GM18526 (cell line): ENCODE results near the gene CETP.

Experiments used
- POLR2A ChIP-seq: IDR thresholded peaks from 3 replicates; pipeline ENCODE4 v1.6.1; 2011; ENCODE audit not compliant: insufficient read length; ENCODE audit errors: extremely low read depth

Gene CETP

GRCh38 chr16:56945847-56946527 is 15.8 kb upstream of the CETP start:
- no peak for TF ChIP-seq POLR2A

DNA sequence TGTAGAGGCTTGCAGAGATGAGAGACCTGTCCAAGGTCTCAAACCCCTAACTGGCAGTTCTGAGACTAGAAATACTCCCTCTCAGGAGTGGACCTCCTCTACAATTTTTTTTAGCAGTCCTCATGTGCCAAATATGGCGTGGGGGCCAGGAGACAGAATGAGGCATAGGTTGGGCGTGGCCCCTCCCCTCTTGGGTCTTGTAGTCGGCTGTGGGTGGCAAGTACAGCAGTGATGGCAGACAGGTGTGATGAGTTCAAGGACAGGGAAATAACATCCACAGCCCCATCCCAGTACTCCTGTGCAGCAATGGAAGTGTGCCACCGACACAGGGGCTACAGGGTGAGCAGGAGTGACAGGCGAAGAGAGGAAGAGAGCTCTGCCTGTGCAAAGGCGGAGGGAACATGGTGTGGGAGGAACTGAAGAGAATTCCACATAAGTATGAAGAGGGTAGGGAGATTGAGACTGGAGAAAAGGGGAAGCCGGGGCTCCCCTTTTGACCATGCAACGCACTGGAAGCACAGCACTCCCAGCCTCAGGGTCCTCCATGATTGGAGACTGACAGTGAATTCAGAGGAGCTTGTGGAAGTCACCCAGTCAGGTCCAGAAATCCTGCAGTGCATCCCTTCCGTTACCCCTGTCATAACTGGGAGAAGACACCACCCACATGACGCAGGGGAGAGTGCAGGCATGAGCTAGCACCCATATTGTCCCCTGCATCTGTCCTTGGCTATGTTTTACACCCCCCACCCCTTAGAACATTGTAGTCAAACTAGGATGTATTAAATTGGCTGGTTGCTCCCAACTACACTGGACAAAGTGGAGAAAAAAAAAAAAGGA is 14.8 kb upstream of the CETP start:
- peak; percentile 41 for TF ChIP-seq POLR2A

GRCh38 chr16:56947604-56947995 is 14.2 kb upstream of the CETP start:
- no peak for TF ChIP-seq POLR2A

DNA sequence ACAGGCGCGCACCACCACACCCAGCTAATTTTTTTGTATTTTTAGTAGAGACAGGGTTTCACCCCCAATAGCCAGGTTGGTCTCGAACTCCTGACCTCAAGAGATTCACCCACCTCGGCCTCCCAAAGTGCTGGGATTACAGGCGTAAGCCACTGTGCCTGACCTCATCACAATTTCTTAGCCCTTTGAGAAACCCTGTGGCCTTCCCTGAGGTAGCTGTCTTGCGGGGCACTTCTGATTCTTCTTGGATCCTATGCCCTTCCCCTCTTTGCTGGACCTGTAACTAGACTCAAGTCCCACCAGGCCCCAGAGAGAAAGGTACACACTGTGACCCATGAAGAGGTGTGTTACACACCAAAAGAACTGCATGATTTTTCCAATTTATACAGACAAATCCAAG is 13.5 kb upstream of the CETP start:
- no peak for TF ChIP-seq POLR2A

DNA sequence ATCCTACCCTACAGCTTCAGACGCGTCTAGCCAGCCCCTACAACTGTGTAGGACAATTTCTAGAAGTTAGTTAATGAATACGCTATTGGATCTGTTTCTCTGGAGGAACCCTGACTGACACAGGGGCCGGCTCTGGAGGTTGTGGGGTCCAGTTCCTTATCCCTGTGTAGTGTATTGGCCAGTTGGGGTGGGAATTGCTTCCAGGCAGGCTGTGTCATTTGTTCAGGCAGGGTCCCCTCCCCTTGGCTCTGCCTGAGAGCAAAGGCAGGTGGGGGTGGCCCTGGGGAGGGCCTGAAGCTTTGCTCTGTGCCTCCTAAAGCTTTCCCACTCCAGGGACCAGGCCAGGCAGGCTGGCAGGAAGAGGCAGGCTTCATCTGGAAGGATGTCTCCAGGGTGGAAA is 11.7 kb upstream of the CETP start:
- TF ChIP-seq POLR2A, result no peak

DNA sequence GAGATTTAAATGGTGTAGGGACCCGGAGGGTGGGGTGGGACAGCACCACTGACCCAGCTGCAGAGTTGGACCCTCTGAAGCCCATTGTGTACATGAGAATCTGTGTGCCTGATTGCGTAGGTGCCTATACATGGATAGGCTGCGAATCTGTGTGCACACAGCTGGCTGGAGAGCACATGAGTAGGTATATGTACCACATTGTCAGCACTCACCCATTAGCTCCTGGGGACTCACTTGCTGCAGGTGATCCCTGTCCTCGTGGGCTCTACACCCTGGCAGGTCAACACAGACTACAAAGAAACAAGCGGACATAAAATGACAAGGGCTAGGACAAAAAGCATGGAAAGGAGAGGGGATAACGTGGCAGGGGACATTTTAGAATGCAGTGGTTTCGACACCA is 11.3 kb upstream of the CETP start:
- no peak for TF ChIP-seq POLR2A

DNA sequence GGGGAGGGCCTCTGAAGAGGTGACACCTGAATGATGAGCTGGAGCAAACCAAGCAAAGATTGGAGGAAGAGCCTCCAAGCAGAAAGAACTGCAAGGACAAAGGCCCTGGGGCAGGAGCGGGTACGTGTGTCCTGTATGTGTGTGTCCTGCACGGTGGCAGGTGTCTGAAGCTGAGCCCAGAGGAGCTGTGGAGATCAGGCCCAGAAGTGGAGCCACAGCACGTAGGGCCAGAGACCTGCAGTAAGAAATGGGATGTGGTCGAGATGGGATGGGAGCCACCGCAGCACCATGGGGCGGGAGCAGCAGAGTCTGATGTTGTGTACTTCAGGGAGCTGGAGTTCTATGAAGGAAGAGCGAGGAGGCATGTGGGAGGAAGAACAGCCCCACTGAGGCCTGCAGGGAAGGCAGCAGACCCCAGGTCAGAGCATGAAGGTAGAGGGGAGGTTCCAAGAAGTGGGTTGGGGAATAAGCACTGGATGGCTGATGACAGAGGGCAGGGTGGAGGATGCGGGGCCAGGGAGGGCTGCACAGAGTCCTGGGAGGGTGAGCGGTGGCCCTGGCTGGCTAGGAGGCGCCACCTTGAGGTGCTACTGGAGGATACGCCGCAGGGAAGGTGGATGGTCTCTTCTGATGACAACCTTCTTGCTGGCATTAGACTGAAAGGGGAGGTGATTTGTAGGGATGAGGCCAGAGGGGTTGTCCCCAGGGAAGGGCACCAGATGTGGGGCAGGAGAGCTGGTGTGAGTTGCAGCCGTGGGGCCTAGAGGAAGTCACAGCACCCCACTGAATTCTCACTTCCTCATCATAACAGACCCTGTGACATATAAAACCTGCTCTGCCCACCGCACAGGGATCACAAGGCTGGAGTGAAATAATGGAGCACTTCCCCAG is 10.6 kb upstream of the CETP start:
- no peak for TF ChIP-seq POLR2A

DNA sequence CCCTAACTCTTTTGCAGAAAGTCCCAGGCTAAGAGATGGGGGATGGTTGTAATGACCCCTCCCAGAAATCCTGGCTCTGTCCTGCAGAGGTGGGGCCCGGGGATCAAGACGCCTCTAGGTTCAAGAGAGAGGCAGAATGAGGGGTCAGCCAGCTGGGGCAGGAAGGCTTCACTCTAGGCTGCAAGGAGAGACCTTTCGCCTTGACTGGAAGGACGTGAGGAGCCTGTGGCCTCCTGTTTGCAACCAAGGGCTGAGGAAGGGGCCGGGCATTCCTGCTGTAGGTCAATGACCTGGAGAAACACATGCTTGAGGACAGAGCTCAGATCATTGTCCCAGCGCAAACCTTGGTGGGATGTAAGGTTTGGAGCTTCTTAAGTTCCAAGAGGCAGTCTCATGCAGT is 8.7 kb upstream of the CETP start:
- TF ChIP-seq POLR2A, result no peak

- TF ChIP-seq POLR2A, result no peak
Measured at GRCh38 chr16:56956076-56956475, 5.7 kb upstream of the CETP start.

DNA sequence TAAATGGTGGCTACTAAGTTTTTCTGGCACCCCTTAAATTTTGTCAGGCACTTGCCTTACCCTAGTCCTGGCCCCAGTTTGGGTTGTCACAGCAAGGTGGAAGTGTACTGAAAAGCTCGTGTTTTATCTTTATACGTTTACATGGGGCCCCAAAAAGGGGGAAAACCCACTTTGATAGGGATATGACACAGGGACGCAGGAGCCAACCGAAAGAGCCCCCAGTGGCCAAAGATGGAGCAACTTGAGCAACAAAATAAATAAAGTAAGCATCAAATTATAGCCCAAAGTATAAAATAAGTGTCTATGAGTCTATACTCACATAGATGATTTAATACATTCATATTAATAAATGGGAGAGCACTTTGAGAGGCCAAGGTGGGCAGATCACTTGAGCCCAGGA is 5.0 kb upstream of the CETP start:
- no peak for TF ChIP-seq POLR2A

- TF ChIP-seq POLR2A, result no peak
Measured at GRCh38 chr16:56960681-56961281, 969 bp upstream of the CETP start.

DNA sequence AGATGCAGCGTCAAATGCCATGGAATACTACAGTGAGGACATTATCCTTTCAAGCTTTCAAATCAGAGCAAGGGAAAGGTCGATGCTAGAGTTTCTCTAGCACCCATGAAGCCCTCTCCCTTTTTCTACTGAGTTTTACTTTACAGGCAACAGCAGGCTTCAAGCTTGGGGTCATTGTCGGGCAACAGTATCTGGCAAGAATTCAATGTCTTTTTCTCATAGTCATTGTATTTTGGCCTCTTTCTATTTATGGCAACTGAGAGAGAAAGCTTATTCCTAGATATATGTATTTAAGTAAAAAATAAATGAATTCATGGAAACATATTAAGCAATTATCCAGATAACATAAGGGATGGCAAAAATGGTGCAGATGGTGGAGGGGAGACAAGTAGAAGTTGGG is 364 bp upstream of the CETP start:
- no peak for TF ChIP-seq POLR2A

DNA sequence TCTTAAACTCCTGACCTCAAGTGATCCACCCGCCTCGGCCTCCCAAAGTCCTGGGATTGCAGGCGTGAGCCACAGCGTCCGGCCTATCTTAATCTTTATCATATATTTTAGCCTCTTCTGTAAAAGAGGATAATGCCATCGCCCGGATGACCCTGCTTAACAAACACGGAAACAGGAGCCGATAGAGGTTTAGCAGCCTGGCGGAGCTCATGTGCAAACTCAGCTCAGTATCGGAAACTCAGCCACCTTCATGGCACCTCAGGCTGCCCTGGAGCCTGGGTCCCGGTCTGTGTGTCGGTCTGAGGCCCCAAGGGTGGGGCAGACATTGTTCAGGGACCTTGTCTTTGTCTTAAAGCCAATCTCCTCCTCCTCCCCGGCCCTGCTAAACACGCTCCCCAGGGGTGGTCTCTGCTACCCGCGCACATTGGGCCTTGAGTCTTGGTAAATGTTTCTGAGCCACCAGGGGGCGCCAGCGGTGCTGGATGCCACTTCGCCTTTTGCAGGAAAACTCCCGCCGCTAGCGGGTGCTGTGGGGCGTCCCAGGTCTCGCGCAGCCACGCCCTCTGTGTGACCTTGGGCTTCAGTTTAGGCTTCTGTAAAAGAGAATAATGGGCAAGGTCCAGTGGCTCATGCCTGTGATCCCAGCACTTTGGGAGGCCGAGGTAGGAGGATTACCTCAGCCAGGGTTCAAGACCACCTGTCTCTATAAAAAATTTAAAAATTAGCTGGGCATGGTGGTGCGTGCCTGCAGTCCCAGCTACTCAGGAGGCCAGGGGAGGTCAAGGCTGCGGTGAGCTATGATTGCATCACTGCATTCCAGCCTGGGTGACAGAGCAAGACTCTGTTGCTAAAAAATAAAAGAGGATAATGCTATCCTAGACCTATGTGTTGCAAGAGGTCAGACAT is 2.7 kb downstream of the CETP start:
- TF ChIP-seq POLR2A, result no peak
